ENCODE measurements around the gene RPS10.
"Not testable (repeated sequence)": the region's sequence is repeated elsewhere in the genome, so short reads cannot be mapped to it uniquely, and the experiment has no call there.

The RPS10 gene

GRCh38 chr6:34451192-34451591 lies 25.3 kb upstream of the RPS10 start:
- in situ Hi-C loops (cut with HindIII; ENCODE audit: low sequenced_read_pairs), result no loop called here

GRCh38 chr6:34447910-34448309 lies 22.0 kb upstream of the RPS10 start:
- in situ Hi-C loops (cut with HindIII; ENCODE audit: low sequenced_read_pairs), result loop anchor here (5.0 kb wide), 2 partner anchors 64 to 159 kb away; no protein-coding TSS in a partner anchor

DNA sequence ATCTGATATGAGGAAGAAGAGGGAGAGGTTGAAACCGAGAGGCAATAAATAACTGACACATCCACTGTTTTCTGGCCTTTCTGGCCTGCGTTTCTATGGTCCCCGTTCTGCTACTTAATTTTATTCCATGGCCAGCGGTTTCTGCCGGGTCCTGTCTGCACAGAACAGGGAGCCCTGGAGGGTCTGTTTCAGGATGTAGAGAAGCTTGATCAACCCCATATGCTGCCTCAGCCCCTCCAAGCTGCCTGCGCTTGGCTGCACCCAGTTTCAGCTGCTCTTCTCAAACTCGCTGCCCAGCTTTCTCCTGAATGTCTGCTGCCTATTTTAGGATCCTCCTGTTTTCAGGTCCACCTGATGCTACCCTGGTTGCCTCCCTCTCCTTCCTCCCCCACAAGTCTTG lies 21.5 kb upstream of the RPS10 start:
- in situ Hi-C loops (cut with HindIII; ENCODE audit: low sequenced_read_pairs), result loop anchor here (5.0 kb wide), 2 partner anchors 65 to 160 kb away; no protein-coding TSS in a partner anchor

DNA sequence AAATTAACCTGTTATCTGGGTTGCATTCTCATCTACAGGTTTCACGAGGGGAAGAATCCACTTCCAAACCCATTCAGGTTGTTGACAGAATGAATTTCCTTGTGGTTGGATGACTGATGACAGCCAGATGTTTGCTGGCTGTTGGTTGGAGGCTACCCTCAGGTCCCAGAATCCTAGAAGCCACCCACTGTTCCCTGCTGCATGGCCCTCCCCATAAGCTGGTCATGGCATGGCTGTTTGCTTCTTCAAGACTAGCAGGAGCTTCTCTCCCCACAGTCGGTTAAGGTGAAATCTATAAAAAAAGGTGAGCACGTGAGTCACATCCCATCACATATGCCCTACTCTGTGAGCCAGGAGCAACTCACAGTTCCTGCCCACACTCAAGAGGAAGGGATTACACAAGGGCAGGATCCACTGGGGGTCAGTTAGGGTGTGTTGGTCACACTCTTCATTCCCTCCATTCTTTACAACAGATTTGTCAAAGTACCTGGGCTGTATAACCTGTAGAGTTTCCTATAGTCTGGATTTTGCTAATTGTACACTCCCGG lies 19.5 kb upstream of the RPS10 start:
- in situ Hi-C loops (cut with HindIII; ENCODE audit: low sequenced_read_pairs), result loop anchor here (5.0 kb wide), 2 partner anchors 67 to 162 kb away; no protein-coding TSS in a partner anchor

DNA sequence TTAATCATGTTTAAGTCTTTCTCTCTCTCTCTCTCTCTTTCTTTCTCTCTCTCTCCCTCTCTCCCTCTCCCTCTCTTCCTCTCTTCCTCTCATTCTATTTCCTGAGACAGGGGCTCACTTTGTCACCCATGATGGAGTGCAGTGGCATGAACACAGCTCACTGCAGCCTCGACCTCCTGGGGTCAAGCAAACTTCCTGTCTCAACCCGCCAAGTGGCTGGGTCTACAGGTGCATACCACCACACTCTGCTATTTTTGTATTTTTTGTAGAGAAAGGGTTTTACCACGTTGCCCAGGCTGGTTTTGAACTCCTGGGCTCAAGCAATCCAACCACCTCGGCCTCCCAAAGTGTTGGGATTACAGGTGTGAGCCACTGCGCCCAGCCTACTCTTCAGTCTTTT lies 15.7 kb upstream of the RPS10 start:
- in situ Hi-C loops (cut with HindIII; ENCODE audit: low sequenced_read_pairs), result no loop called here

- in situ Hi-C loops (cut with HindIII; ENCODE audit: low sequenced_read_pairs), result no loop called here
Measured at GRCh38 chr6:34439442-34439841, 13.6 kb upstream of the RPS10 start.

- in situ Hi-C loops (cut with HindIII; ENCODE audit: low sequenced_read_pairs), result no loop called here
Measured at GRCh38 chr6:34438705-34439104, 12.8 kb upstream of the RPS10 start.

- in situ Hi-C loops (cut with HindIII; ENCODE audit: low sequenced_read_pairs), result no loop called here
Measured at GRCh38 chr6:34437644-34437970, 11.7 kb upstream of the RPS10 start.

DNA sequence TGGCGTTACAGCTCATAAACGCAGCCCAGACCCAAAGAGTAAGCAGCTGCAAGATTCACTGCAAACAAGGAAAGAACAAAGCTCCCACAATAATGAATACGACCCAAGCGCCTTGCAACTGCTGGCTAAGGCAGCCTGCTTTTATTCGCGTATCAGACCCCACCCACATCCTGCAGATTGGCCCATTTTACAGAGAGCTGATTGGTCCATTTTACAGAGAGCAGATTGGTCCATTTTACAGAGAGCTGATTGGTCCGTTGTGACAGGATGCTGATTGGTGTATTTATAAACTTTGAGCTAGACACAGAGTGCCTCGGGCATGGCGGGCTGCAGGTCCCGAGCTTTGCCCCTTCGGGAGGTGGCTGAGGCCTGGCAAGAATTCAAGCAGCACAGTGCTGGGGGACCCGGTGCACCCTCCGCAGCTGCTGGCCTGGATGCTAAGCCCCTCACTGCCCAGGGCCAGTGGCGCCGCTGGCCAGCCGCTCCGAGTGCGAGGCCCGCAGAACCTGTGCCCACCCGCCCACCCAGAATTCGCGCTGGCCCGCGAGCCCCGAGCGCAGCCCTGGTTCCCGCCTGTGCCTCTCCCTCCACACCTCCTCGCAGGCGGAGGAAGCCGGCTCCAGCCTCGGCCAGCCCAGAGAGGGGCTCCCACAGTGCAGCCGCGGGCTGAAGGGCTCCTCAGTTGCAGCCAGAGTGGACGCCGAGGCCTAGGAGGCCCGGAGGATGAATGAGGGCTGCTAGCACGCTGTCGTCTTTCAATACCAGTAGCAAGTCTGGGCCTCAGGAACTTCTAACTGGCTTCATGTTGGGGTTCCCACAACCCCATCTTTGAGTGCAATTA lies 11.2 kb upstream of the RPS10 start:
- in situ Hi-C loops (cut with HindIII; ENCODE audit: low sequenced_read_pairs), result no loop called here

GRCh38 chr6:34435916-34436315 lies 10.0 kb upstream of the RPS10 start:
- in situ Hi-C loops (cut with HindIII; ENCODE audit: low sequenced_read_pairs), result no loop called here

GRCh38 chr6:34425132-34425497 lies 754 bp downstream of the RPS10 start:
- in situ Hi-C loops (cut with HindIII; ENCODE audit: low sequenced_read_pairs), result no loop called here

DNA sequence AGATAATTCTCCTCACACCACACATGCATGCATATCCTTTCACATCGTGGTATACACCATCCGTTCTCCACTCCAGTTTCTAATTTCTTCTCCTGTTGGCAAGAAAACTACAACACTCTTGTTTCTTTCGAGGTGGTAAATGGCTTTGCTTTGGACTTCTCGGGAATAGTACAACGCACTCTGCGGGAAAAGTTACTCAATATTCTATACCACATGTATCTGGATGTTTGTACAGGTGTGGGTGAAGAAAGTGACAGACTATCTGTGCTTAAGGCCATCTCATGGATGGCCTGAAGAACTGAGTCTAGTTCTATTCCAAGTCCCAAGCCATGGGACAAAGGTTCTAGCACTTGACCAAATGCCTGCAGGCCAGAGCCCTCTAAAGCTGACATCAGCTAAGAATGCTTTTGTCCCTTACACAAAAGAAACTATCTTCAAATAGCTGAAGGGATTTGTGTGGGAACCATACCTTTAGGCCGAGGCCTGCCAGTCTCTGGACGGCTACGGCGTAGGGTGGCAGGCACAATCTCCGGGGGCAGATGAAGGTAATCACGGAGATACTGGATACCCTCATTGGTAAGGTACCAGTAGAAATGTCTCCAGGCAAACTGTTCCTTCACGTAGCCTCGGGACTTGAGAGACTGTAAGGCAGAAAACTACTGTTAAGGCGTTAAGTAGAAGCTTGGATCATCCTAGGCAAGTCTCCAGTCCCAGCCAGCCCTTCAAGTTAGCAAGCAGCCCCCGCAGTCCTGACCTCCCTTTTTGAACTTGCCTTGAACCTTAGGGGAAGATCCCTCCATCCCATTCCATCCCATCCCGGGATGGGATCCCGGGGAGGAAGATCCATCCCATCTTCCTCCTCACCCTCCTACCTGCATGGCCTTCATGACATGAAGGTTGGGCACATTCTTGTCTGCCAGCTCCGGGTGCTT lies 1.4 kb downstream of the RPS10 start:
- in situ Hi-C loops (cut with HindIII; ENCODE audit: low sequenced_read_pairs), result no loop called here

DNA sequence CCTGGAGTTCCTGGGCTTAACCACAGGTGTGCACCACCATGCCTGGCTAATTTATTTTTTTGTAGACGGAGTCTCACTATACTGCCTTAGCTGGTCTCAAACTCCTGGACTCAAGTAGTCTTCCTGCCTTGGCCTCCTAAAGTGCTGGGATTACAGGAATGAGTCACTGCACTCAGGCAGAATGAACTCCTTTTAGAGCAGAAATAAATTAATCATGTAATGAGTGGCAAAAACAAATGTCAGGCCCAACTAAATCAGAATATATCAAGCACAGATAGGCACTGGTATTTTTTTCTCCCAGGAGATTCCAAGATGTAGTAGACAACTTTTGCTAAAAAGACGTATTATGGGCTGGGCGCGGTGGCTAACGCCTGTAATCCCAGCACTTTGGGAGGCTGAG lies 2.6 kb downstream of the RPS10 start:
- in situ Hi-C loops (cut with HindIII; ENCODE audit: low sequenced_read_pairs), result no loop called here

GRCh38 chr6:34418367-34418766 lies 7.5 kb downstream of the RPS10 start:
- in situ Hi-C loops (cut with HindIII; ENCODE audit: low sequenced_read_pairs), result no loop called here

DNA sequence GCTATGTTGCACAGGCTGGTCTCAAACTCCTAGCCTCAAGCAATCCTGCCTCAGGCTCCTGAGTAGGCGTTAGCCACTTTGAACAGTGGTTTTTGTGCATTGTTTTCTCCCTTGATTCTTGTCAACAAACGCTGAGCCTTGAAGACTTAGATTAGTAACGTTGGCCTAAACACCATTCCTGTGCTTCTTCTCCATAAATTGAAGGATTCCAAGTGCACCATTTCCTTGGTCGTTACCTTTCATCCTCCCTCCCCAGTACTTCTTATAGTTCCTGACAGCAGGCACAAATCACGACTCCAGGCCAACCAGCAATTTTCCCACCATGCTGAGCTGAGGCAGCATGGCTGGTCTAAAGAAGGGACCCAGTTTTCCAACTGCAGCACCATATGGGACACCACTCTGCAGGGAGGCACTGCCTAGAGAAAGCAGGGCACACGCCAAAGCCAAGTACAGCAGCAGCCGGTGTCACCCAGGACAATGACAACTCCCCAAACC lies 8.9 kb downstream of the RPS10 start:
- in situ Hi-C loops (cut with HindIII; ENCODE audit: low sequenced_read_pairs), result no loop called here

DNA sequence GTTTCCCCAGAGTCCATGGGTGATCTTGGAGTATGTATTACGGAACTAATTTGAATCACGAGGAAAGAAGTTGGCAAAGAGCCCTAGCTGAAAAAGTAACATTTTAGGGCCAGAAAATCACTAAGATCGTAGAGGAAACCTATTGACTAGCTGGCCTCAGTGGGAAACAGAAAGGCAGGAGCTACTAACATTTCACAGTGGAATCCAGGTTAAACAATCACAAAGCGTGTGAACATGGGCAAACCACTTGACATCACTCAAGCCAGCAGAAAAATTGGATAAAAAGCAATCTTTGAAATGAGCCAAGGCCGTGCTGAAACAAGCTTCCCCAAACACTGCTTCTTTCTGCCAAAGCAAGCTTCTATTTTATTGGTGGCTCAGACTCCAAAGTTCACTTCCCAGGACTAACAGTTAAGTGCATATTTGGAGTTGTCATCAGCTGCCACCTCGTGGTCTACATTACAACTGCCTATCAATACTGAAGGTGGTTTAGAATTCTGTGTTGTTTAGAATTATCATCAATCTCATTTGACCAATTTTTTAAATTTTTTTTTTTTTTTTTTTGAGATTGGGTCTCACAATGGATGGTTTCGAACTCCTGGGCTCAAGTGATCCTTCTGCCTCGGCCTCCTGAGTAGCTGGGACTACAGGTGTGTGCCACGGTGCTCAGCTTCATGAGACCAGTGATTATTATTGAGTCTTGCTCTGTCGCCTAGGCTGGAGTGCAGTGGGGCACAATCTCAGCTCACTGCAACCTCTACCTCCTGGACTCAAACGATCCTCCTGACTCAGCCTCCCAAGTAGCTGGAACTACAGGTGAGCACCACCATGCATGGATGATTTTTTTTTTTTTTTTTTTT lies 10.6 kb downstream of the RPS10 start:
- in situ Hi-C loops (cut with HindIII; ENCODE audit: low sequenced_read_pairs), result no loop called here

DNA sequence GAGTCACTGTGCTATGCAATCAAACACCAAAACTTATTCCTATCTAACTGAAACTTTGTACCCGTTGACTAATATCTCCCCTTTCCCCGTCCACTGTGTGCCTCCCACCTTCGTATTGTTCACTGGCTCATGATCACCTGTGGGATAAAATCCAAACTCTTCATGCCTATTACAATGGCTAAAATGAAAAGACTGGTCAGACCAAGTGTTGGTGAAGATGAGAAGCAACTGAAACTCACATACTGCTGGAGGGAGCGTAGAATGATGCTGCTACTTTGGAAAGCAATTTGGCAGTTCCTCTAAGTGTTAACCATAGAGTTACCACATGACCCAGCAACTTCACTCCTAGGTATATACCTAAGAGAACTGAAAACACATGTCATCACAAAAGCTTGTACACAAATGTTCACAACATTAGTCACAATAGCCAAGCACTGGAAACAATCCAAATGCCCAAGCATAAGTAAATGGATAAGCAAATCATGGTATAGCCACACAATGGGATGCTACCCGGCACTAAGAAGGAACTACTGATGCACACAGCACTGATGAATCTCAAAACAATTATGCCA lies 13.1 kb downstream of the RPS10 start:
- in situ Hi-C loops (cut with HindIII; ENCODE audit: low sequenced_read_pairs), result no loop called here

DNA sequence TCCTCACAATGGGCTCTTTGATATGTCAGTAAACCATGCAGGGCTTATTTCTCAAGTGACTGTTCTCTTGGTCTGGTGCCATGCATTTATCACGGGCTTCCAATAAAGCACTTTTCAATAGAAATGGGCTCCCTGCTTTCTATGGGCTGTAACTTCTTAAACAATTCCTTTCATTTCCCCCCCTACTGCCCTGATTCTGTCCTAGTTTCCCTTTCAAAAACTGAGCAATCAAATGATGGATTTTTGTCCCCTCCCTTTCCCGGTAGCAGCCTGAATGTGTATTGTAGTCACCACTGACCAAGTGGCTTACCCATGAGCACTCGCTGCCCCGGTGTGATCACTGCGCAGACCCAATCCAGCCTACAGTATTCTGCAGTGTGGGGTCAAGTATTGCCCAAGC lies 13.9 kb downstream of the RPS10 start:
- in situ Hi-C loops (cut with HindIII; ENCODE audit: low sequenced_read_pairs), result no loop called here

DNA sequence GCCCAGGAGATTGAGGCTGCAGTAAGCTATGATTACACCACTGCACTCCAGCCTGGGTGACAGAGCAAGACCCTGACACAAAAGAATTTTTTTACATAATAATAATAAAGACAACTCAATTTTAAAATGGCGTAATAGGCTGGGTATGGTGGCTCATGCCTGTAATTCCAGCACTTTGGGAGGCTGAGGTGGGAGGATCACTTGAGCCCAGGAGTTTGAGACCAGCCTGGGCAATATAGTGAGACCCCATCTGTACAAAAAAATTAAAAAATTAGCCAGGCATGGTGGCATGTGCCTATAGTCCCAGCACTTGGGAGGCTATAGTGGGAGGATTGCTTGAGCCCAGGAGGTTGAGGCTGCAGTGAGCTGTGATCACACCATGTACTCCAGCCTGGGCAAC lies 18.0 kb downstream of the RPS10 start:
- in situ Hi-C loops (cut with HindIII; ENCODE audit: low sequenced_read_pairs), result not testable (repeated sequence)

DNA sequence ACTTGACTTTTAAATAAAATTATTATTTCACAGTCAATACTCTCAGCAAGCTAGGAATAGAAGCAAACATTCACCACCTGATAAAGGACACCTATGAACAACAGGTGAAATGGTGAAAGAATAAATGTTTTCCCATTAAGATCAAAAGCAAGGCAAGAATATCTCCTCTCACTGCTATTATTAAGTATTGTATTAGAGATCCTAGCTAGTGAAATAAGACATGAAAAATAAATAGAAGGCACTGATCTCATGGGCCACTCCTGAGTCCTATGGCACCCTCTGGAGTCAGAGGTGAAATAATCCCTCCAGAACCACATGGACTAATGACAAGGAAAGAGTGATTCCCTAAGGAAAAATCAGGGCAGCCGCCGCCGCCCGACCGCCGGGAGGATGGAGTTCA lies 29.4 kb downstream of the RPS10 start:
- in situ Hi-C loops (cut with HindIII; ENCODE audit: low sequenced_read_pairs), result no loop called here

All from endothelial cell of hepatic sinusoid (primary cell).